ENCODE data around the gene ABCA4. TPM values are rescaled to one million over a fixed set of nuclear protein-coding genes. Genes with fewer than 3 reads are reported as not detected.

The ABCA4 gene
- total RNA-seq, 1 experiment from 2014 or later = 0.29 TPM

Other genes starting within 250 kb of the ABCA4 start
- gene DNTTIP2, start 241.9 kb downstream of the ABCA4 start, total RNA-seq (2014; rRNA removed) = 47.8 and 47.9 TPM in 2 replicates
- 26.0 and 26.3 TPM in 2 replicates for gene GCLM, start 211.7 kb downstream of the ABCA4 start, total RNA-seq (2014; rRNA removed)
- gene ARHGAP29, start 116.4 kb upstream of the ABCA4 start, total RNA-seq (2014; rRNA removed) = 161 and 166 TPM in 2 replicates